GM12801 (cell line): ENCODE data around the gene TMEM203.

Source experiments
- TF ChIP-seq, protein P1 (sequence below): IDR thresholded peaks from one replicate; pipeline ENCODE4 v1.5.1; 2011; ENCODE audit warnings: control low read depth; ENCODE audit not compliant: insufficient read length; ENCODE audit errors: extremely low read depth

Gene TMEM203

GRCh38 chr9:137218212-137218753 lies 12.8 kb upstream of the TMEM203 start:
- TF ChIP-seq, protein P1, sequence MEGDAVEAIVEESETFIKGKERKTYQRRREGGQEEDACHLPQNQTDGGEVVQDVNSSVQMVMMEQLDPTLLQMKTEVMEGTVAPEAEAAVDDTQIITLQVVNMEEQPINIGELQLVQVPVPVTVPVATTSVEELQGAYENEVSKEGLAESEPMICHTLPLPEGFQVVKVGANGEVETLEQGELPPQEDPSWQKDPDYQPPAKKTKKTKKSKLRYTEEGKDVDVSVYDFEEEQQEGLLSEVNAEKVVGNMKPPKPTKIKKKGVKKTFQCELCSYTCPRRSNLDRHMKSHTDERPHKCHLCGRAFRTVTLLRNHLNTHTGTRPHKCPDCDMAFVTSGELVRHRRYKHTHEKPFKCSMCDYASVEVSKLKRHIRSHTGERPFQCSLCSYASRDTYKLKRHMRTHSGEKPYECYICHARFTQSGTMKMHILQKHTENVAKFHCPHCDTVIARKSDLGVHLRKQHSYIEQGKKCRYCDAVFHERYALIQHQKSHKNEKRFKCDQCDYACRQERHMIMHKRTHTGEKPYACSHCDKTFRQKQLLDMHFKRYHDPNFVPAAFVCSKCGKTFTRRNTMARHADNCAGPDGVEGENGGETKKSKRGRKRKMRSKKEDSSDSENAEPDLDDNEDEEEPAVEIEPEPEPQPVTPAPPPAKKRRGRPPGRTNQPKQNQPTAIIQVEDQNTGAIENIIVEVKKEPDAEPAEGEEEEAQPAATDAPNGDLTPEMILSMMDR: no peak

DNA sequence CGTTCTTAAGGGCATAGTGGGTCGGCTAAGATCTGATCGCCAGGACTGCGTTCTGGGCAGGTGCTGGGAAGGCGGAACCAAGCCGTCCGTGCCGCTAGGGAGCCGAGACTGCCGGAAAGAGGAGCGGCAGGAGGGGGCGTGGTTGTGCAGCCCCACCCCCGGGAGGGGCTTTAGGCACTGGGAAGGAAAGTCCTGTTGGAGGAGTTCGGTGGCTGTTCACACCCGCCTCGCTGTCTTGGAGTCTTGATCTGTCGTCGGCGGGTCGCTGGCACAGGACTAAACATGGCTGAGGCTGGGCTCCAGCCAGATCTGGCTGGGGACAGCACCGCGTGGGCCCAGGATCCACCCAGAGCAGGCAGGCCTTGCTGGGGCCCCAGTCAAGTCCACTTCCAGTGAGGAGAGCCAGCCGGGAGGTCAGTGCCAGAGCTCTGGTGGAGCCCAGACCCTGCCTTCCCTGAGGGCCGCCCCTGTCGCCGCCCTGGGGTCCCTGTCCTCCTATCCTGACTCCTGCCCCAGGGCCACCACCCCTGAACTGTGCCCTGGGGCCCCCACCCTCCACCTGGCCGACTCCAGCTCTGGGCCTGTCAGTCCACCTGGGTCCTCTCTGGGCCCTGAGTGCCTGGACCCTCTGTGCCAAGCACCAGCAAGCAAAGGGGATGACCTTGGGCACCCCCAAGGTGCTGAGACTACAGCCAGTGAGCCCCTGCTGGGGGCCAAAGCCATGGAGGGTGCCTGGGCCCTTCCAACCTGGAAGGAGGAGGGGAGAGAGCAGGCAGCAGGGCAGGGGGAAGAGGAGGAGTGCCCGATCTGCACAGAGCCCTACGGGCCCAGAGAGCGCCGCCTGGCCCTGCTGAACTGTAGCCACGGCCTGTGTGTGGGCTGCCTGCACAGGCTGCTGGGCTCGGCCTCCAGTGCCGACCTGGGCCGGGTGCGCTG lies 12.1 kb upstream of the TMEM203 start:
- TF ChIP-seq, protein P1: no peak

GRCh38 chr9:137216188-137216965 lies 10.9 kb upstream of the TMEM203 start:
- TF ChIP-seq, protein P1: no peak

DNA sequence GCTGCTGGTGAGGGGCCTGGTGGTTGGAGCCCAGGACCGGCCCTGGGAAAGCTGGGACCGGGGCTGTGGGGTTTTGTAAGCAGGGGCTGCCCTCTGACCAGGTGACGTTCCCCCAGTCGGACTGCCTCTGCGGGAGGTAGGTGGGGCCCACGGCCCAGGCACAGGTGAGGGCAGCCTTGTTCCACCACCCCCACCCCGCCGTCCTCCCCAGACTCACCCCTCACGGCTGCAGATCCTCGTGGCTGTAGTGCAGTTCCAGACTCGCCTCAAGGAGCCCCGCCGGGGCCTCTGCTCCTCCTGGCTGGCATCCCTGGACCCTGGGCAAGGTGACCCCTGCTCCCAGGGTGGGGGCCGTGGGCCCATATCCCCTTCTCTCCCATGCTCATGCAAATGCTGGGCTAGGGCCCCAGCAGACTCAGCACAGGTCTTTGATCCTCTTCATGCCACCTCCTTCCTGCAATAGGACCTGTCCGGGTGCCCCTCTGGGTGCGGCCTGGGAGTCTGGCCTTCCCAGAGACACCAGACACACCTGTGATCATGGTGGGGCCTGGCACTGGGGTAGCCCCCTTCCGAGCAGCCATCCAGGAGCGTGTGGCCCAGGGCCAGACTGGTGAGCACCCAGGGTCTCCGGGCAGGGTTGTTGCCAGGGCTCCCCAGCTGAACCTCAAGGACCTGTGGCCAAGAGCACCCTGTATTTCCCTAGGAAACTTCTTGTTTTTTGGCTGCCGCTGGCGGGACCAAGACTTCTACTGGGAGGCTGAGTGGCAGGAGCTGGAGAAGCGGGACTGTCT lies 9.9 kb upstream of the TMEM203 start:
- TF ChIP-seq, protein P1: no peak

GRCh38 chr9:137214620-137215019 lies 9.2 kb upstream of the TMEM203 start:
- TF ChIP-seq, protein P1: no peak

DNA sequence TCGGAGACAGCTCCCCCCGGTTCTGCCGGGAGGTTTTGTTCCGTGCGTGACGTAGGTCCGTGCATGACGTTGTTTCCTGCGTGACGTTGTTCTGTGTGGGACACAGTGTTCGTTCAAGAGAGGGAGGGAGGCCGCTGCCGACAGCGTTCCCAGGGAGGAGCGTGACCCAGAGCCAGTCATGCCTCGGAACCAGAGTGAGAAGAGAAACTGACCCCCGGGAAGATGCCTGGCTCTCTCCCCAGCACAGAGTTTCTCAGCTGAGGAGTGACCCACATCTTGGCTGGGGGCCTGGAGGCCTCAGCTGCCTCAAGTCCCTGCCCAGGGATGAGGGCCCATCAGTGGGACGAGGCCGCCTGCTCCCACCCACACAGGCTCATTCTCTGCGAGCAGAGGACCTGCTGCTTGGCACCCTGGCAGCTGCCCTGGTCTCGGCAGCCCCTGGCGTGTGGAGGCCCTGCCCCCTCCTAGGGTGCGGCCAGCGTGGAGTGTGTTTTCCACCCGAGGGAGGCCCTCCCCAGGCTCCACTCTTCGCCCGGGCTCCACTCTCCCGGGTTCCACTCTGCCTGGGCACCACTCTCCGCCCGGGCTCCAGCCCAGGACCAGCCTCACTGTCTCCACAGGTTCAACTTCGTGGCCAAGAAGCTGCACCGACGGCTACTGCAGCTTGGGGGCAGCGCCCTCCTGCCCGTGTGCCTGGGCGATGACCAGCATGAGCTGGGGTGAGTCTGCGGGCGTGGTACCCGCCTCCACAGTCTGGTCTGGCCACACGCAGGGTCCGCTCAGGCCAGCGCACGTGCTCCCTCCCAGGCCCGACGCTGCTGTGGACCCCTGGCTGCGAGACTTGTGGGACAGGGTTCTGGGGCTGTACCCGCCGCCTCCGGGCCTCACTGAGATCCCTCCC lies 8.0 kb upstream of the TMEM203 start:
- TF ChIP-seq, protein P1: no peak
